Activated naive CD4-positive, alpha-beta T cell treated with anti-CD3 and anti-CD28 coated beads, Interleukin-2, amount 50 U/mL, for 72 hours (primary cell): ENCODE results near the gene ILF2. TPM values are rescaled to one million over a fixed set of nuclear protein-coding genes. Genes with fewer than 3 reads are reported as not detected.
"Not testable (repeated sequence)": the region's sequence is repeated elsewhere in the genome, so short reads cannot be mapped to it uniquely, and the experiment has no call there.

Experiments used
- ATAC-seq, 2 donors: fragments of 150-1000 bp; cut with Tn5 transposase; 2 replicates each; pipeline ENCODE4 v1.10.0; 2021; ENCODE audit warnings: mild to moderate bottlenecking in 2 of 2, moderate library complexity in 2 of 2
- DNase-seq, 2 donors: peaks; one replicate each; pipeline ENCODE4 v3.0.0; 2021 to 2022; ENCODE audit warnings: low spot score in 2 of 2
- H3K27ac Mint-ChIP-seq, 2 donors: one replicate each; pipeline ENCODE4 v1.8.0; 2022; ENCODE audit warnings: mild to moderate bottlenecking in 2 of 2, mixed read lengths in 2 of 2
- H3K36me3 Mint-ChIP-seq, 2 donors: one replicate each; pipeline ENCODE4 v1.8.0; 2022; ENCODE audit warnings: mixed read lengths in 2 of 2
- H3K9me3 Mint-ChIP-seq, 2 donors: one replicate each; pipeline ENCODE4 v1.8.0; 2022; ENCODE audit warnings: mixed read lengths in 2 of 2
- total RNA-seq, 2 donors: library from RNA; stranded (reverse); gene quantifications; one replicate each; pipeline ENCODE4 v1.2.3, GENCODE V29; 2022

Gene ILF2
- total RNA-seq, 2 donors from 2014 or later = 247 to 316 TPM

DNA sequence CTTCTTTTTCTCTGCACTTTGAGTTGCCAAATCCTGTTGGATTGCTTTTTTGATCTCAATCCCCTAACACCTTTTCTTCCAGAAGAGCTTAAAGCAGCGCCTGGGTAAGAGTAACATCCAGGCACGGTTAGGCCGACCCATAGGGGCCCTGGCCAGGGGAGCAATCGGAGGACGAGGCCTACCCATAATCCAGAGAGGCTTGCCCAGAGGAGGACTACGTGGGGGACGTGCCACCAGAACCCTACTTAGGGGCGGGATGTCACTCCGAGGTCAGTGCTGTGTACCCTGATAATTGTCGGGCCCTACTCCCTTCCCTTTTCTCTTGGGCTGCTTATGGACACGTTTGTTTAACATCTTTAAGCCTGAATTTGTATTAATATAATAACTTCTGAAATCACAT lies 28.6 kb downstream of the ILF2 start:
- peak in 1 of 2 donors; percentile 44 for DNase-seq
- H3K27ac Mint-ChIP-seq = peak overlapping the region; percentile 12 to 26
- no peak for ATAC-seq
- no peaks in the 10 kb centered on the region for H3K9me3 Mint-ChIP-seq
- peaks cover 50 to 69% of the 10 kb centered on the region in 2 donors for H3K36me3 Mint-ChIP-seq

DNA sequence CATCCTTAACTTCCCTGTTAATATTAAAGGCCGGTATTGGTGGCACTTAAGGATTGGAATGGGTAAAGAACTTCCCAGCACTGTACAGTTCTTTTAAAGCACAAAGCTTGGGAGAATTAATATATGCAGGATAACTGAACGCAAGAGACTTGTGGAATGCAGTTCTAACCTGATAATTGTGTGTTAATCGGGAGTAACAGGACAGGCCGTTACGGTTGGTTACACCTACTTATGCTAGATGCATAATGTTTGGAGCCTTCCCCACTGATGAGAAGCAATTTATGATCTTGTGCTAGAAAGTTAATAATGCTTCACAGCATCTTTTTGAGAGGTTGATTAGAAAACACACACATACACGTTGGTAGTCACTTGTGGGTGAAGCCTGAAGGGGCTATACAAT lies 29.9 kb downstream of the ILF2 start:
- H3K36me3 Mint-ChIP-seq = peaks cover 56 to 71% of the 10 kb centered on the region in 2 donors
- peak overlapping the region in 1 of 2 donors; percentile 26 for H3K27ac Mint-ChIP-seq
- no peak for ATAC-seq

DNA sequence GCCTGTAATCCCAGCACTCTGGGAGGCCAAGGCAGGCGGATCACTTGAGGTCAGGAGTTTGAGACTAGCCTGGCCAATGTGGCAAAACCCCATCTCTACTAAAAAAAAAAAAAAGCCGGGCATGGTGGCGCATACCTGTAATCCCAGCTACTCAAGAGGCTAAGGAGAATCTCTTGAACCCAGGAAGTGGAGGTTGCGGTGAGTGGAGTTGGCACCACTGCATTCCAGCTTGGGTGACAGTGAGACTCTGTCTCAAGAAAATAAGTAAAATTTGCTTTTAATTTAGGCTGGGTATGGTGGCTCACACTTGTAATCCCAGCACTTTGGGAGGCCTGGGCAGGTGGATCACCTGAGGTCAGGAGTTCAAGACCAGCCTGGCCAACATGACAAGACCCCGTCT lies 30.6 kb downstream of the ILF2 start:
- not testable (repeated sequence) for ATAC-seq
- H3K36me3 Mint-ChIP-seq = peaks cover 49 to 65% of the 10 kb centered on the region in 2 donors

More for the DNA sequence above, 29.9 kb downstream of the ILF2 start:
- H3K9me3 Mint-ChIP-seq = no peaks in the 10 kb centered on the region
- no peak for DNase-seq

DNA sequence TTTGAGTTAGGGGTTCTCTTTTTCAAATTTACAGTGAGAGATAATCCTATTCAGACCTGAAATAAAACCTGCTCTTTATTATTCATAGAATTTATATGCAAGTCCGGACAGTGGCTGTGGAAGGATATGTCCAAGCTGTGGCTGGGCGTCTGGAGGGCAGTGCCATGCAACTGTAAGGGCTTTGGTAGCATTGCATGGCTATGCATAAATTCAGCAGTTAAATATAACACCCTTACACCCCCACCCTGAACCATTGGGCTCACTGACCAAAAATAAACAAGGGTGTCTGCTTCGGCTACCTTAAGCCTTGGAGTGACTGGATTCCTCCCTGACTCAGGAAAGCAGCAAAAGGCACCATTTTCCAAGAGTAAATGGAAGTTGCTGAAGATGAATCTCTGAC lies 31.5 kb downstream of the ILF2 start:
- no peak overlapping the region for H3K27ac Mint-ChIP-seq
- peaks cover 45 to 64% of the 10 kb centered on the region in 2 donors for H3K36me3 Mint-ChIP-seq
- H3K9me3 Mint-ChIP-seq = no peaks in the 10 kb centered on the region
- DNase-seq (no peak), ATAC-seq (no peak)

More for the DNA sequence above, 30.6 kb downstream of the ILF2 start:
- DNase-seq, H3K9me3 Mint-ChIP-seq: not testable (repeated sequence)
- peak overlapping the region in 1 of 2 donors; percentile 31 for H3K27ac Mint-ChIP-seq

DNA sequence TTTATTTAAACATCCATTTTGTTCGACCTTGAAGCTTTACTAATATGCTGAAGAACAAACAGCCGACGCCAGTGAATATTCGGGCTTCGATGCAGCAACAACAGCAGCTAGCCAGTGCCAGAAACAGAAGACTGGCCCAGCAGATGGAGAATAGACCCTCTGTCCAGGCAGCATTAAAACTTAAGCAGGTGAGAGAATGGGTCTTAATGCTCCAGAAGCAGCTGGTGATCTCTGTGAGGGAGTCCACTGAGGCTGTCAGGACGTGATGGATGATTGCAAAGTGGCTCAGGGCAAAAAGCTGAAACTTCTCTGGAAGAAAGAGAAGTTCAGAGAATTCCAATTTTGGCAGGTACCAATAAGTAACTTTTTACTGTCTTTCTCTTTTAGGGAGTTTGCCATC lies 32.5 kb downstream of the ILF2 start:
- DNase-seq = no peak
- H3K27ac Mint-ChIP-seq = peak overlapping the region in 1 of 2 donors; percentile 7

DNA sequence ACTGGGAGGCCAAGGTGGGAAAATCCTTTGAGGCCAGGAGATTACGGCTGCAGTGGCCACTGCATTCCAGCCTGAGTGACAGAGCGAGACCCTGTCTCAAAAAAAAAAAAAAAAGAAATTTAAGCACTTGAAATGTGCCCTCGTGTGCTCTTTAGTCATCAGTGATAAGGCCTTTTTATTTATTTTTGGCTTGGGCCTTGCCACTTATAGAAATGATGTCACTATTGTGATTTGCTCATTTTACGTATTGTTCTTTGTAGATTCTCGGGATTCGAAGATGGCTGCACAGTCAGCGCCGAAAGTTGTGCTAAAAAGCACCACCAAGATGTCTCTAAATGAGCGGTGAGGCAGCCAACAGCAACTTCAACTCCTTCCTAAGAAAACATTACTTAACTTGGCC lies 34.5 kb downstream of the ILF2 start:
- H3K9me3 Mint-ChIP-seq = no peaks in the 10 kb centered on the region
- H3K27ac Mint-ChIP-seq = peak overlapping the region; percentile 82 to 88
- DNase-seq (no peak), ATAC-seq (no peak)
- H3K36me3 Mint-ChIP-seq = peaks cover 27 to 53% of the 10 kb centered on the region in 2 donors

More for the DNA sequence above, 32.5 kb downstream of the ILF2 start:
- no peak for ATAC-seq
- Mint-ChIP-seq H3K36me3 (peaks cover 41 to 64% of the 10 kb centered on the region in 2 donors), H3K9me3 (no peaks in the 10 kb centered on the region)

DNA sequence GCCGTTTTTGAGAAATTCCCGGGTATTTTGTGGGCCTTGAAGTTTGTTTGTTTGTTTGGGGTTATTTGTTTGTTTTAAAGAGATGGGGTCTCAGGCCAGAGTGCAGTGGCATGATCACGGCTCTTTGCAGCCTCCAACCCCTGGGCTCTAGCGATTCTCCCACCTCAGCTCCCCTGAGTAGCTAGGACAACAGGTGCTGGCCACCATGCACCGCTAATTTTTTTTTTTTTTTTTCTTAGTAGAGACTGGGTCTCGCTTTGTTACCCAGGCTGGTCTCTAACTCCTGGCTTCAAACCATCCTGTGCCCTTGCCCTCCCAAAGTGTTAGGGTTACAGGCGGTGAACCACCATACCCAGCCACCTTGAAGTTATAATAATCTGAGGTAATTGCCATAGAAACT lies 34.9 kb downstream of the ILF2 start:
- ATAC-seq (no peak), DNase-seq (no peak)
- H3K27ac Mint-ChIP-seq = peak overlapping the region in 1 of 2 donors; percentile 88

DNA sequence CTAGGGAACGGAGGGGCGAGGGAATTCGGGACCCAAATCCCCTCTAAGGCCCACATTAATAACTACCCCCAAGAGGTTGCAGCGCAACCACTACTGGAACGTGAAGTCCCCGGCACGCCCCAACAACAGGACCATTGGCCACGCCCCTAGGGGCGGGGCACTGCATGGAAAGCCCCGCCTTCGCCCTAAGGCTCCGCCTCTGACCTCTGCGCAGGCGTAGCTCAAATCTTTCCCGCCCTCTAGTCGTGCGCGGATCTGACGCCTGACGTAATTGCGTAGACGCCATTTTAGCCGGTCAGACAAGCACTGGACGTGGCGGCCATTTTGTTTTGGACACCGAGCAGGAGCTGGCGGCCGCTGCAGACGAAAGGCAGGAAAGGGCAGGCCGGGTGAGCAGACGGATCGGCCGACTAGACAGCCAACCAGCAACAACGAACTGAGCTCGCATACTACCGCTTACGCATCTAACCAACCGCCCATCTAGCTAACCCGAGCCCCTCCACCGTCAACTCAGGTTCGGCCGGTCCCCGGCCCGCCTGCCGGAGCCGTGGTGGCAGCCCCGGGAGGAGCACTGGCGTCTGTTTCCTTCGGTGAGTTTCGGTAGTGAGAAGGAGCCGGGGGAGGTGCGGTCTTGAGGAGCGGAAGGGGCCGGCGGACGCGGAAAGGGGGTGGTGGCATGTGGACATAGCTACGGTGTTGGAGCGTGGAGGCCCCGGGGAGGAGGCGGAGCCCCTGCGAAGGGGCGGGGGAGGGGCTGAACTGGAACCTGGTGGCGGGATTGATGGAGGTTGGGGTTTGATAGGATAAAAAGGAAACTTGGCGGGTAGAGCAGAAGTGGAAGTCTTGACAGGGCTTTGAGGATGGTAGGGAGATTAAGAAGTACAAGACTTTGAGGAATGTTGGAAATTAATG lies 36.8 kb downstream of the ILF2 start, which contains the start of gene CHTOP:
TSS of gene CHTOP (plus strand) at position 313 of the 912 bp plus-strand sequence. CDS start 2,523 bp downstream, outside the sequence.
- no peaks in the 10 kb centered on the region for H3K9me3 Mint-ChIP-seq
- peak; percentile 92 to 93 for ATAC-seq
- peak within 1 kb of the TSS; percentile 100 for H3K27ac Mint-ChIP-seq
- H3K36me3 Mint-ChIP-seq = peaks cover 24 to 46% of the 10 kb centered on the region in 2 donors
- peak; percentile 97 to 99 for DNase-seq

More for the DNA sequence above, 34.9 kb downstream of the ILF2 start:
- H3K36me3 Mint-ChIP-seq = peaks cover 24 to 48% of the 10 kb centered on the region in 2 donors
- H3K9me3 Mint-ChIP-seq = no peaks in the 10 kb centered on the region

DNA sequence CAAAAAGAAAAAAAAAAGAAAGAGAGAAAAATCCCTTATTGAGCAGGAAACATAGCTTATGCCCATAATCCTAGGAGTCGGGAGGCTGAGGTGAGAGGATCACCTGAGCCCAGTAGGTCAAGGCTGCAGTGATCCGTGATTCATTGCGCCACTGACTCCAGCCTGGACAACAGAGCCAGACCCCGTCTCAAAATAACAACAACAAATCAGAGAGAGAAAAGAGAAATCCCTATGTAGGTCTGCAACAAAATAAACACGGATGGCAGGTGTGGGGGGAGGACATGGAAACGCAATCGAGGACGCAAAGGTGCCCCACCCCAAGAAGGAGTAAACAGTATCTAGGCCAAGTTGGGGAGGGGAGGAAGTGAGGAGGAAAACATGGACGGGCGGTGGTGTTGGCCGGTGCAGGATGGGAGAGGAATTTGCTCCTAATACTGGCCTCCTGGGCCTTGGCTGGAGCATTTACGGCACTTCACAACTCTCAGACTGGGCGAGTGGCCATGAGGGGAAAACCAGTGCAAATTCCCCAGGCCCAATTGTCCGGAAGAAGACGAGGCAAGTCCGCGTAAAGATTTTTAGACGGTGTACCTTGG lies 37.5 kb downstream of the ILF2 start:
- Mint-ChIP-seq H3K27ac (peak overlapping the region; percentile 100), H3K9me3 (no peaks in the 10 kb centered on the region), H3K36me3 (peaks cover 24 to 46% of the 10 kb centered on the region in 2 donors)
- DNase-seq = no peak
- no peak for ATAC-seq

DNA sequence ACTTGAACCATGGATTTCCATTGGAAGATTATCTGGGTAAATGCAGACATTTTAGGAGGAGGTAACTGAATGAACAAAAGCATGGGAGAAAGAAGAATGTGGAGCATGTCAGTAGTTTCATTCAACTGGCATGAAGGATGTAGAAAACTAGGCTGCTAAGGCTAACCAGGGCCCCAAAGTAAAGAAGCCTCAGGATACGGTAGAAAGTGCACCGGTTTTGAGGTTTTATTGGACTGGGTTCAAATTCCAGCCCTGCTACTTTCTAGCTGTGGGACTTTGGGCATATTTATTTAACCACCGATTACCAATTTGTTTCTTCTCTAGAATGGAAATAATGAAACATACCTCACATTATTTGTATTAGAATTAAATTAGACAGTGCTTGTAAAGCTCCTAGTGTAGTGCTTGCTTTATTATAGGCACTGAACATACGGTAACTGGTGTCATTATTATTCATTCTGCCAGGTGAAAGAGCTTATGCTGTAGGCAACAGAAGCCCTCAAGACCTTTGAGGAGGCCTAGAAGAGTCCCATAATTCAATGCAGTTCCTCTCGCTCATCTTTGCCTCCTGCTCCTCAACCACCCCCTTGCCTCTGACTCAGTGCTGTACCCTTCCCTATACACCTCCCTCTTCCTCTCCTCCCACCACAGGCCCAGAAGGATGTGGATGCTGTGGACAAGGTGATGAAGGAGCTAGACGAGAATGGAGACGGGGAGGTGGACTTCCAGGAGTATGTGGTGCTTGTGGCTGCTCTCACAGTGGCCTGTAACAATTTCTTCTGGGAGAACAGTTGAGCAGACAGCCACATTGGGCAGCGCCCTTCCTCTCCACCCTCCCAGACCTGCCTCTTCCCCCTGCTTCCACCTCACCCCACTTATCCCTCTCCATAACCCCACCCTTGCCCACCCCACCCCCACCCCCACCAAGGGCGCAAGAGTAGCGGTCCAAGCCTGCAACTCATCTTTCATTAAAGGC lies 39.5 kb downstream of the ILF2 start:
- no peak for ATAC-seq
- H3K27ac Mint-ChIP-seq = peak overlapping the region in 1 of 2 donors; percentile 88
- H3K36me3 Mint-ChIP-seq = peaks cover 10 to 29% of the 10 kb centered on the region in 2 donors
- no peak for DNase-seq
- no peaks in the 10 kb centered on the region for H3K9me3 Mint-ChIP-seq

DNA sequence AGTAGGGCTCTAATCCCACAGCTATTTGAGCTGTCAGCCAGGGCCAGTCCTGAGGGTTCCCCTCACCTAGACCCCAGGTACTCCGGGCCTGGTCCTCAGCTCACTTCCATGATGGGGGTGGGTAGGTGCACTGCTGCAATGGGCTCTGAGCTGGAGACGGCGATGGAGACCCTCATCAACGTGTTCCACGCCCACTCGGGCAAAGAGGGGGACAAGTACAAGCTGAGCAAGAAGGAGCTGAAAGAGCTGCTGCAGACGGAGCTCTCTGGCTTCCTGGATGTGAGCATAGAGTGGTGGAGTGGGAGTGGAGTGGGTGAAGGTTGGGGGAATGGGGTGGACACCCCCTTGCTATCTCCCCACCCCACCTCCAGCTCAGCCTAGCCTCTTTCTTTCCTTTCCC lies 40.4 kb downstream of the ILF2 start:
- peak overlapping the region in 1 of 2 donors; percentile 55 for H3K27ac Mint-ChIP-seq
- ATAC-seq (no peak), DNase-seq (no peak)
- H3K36me3 Mint-ChIP-seq = peaks cover 10 to 25% of the 10 kb centered on the region in 2 donors
- H3K9me3 Mint-ChIP-seq = no peaks in the 10 kb centered on the region

DNA sequence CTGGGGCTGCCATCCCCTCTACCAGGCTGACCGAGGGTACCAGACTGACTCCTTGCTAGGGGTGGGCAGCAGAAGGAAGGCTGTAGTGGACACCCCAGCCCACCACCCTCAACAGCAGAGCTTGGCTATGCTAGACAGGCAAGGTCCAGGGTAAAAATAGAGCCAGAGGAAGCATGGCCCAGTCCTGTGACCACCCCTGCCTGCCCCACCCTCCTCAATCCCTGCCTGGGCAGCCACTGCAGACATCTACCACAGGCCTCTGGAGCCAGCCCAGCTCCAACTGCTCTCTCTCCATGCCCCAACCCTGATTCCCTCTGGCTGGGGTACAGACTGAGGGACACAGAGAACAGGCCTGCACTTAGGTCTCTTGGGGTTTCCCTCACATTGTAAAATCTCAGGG lies 40.8 kb downstream of the ILF2 start:
- peak overlapping the region in 1 of 2 donors; percentile 62 for H3K27ac Mint-ChIP-seq
- H3K36me3 Mint-ChIP-seq = peaks cover 10 to 24% of the 10 kb centered on the region in 2 donors
- DNase-seq (no peak), ATAC-seq (no peak)
- no peaks in the 10 kb centered on the region for H3K9me3 Mint-ChIP-seq

DNA sequence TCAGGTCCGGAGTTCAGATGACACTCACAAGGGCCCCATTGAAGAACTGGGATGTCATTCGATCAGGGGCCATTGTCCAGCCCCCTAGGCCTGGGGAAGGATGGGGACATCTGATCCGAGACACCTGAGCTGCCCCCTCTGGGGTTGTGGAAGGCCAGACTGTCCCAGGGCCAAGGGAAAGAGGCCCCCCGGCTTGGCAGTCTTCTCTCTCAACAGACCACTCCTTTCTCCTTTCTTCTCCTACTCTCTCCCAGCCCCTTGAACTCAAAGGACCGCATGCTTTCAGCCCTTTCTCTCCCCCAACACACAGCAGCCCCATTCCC lies 41.5 kb downstream of the ILF2 start:
- ATAC-seq (no peak), DNase-seq (no peak)
- H3K27ac Mint-ChIP-seq = peak overlapping the region; percentile 4 to 62
- H3K36me3 Mint-ChIP-seq = peaks cover 6 to 17% of the 10 kb centered on the region in 2 donors
- no peaks in the 10 kb centered on the region for H3K9me3 Mint-ChIP-seq

DNA sequence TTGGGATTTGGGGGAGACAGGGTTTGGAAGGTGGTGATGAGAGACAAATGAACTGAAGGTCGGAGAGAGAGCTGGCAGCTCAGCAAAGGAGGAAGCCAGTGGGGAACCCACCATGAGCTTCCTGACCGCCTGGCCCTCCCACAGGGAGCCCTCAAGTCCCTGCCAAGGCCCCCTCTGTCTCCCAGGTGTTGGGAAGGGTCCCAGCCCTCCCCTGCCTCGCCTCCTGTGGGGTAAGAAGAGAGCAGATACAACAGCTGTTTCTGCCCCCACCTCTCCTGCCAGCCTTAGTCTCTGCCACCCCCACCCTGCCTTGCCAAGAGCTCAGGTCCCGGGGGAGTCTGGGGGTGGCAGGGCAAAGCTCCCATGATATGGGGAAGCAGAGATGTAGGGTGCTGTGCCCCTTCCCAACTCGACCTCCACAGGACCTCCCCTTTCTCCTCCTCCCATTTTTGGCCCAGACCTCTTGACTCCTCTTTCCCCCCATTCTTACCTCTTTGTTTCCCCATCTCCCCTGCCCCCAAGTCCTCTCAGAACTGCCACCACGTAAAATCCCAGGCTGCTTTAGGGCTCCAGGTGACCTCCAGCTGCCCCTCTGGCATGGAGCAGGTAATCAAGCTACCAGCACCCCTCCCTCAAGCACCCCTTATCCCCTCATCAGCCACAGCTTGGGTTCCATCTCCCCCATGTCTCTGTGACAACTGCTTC lies 42.0 kb downstream of the ILF2 start:
- Mint-ChIP-seq H3K27ac (peak overlapping the region; percentile 32 to 50), H3K36me3 (peaks cover 1 to 12% of the 10 kb centered on the region in 2 donors), H3K9me3 (no peaks in the 10 kb centered on the region)
- DNase-seq = no peak
- no peak for ATAC-seq

DNA sequence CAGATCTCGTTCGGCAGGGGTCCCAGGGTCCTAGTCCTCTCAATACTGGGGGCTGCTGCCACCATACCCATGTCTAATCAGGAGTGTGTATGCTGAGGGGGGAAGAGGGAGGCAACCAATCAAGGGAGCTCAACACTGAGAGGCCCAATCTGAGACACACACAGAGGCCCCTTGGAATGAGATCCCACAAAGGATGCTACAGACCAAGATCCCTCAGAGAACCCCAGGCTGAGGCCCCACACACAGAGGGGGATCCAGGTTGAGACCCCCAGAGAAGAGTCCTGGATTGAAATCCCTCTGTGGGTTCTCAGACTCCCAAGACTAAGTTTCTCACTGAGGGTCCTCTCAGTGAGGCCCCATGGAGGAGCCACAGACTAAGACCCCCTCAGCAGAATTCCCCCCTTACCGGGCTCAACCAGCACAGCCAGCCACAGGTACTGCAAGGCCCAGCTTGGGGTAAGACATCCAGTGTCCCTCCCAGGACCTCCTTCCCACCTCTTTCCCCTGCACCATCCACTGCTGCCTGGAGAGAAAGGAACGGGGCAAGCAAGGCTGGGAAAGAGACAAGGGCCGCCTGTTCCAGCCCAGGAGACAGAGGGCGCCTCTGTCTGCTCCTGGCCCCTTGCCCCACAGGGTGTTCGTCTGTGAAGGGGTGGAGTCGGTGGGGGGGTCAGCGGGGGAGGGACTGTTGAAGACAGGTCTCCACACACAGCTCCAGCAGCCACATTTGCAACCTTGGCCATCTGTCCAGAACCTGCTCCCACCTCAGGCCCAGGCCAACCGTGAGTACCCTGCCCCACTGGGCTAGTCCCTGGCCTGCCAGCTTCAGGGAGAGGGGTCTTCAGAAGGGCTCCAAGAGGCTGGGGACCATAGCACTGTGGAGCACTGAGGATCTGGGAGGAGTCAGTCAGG lies 42.8 kb downstream of the ILF2 start, which contains the start of gene S100A1:
TSS of gene S100A1 (plus strand) at position 720 of the 912 bp plus-strand sequence. CDS start 2,088 bp downstream, outside the sequence.
- Mint-ChIP-seq H3K9me3 (no peaks in the 10 kb centered on the region), H3K36me3 (peaks cover 0 to 6% of the 10 kb centered on the region in 2 donors), H3K27ac (peak within 1 kb of the TSS; percentile 62 to 81)
- DNase-seq = no peak
- peak in 1 of 2 donors; percentile 17 for ATAC-seq
